Adrenal gland (tissue), 12 donors: ENCODE results near the gene SYT8. TPM values are rescaled to one million over a fixed set of nuclear protein-coding genes. Genes with fewer than 3 reads are reported as not detected.

Experiments used
- DNase-seq, 7 donors: peaks; one replicate each; pipeline ENCODE4 v3.0.0-alpha.2; 2019 to 2020
- H3K27ac ChIP-seq, 5 donors: fragments of 200-600 bp; sonication (generic) in 4 of 5; 1 replicate in 3 of 5; 2 replicates in 2 of 5; pipeline versions ENCODE4 v1.5.1 to v1.8.0; 2016 to 2020; ENCODE audit warnings: mild to moderate bottlenecking in 1 of 5
- H3K27me3 ChIP-seq: fragments of 200-600 bp; 2 replicates; pipeline ENCODE4 v1.8.0; 2021
- H3K36me3 ChIP-seq, 2 donors: fragments of 200-600 bp; replicated peaks in 1 of 2; 1 replicate in 1 of 2; 2 replicates in 1 of 2; pipeline versions ENCODE4 v1.5.1 to v1.8.0; 2018 to 2022
- H3K4me1 ChIP-seq, 2 donors: fragments of 200-600 bp; replicated peaks in 1 of 2; 1 replicate in 1 of 2; 2 replicates in 1 of 2; pipeline versions ENCODE4 v1.5.1 to v1.8.0; 2018 to 2021
- H3K4me3 ChIP-seq, 4 donors: fragments of 200-600 bp; sonication (generic) in 3 of 4; one replicate each; pipeline ENCODE4 v1.5.1; 2016 to 2018
- H3K9me3 ChIP-seq, 3 donors: fragments of 200-600 bp; sonication (generic) in 1 of 3; replicated peaks in 1 of 3; 1 replicate in 2 of 3; 2 replicates in 1 of 3; pipeline versions ENCODE4 v1.5.1 to v1.8.0; 2016 to 2021
- CTCF ChIP-seq, 6 experiments: fragments of 450-650 bp in 4 of 6; fragments of 200-600 bp in 2 of 6; sonication (generic) in 1 of 6; IDR thresholded peaks; 1 replicate in 5 of 6; 2 replicates in 1 of 6; pipeline versions ENCODE4 v1.5.1 to v1.8.0; 2016 to 2021; ENCODE audit warnings: antibody characterized with exemption in 6 of 6, mild to moderate bottlenecking in 2 of 6, moderate library complexity in 1 of 6
- POLR2A ChIP-seq, 2 donors: fragments of 450-650 bp; IDR thresholded peaks; one replicate each; pipeline ENCODE4 v1.6.1; 2017; ENCODE audit warnings: antibody characterized with exemption in 2 of 2, mild to moderate bottlenecking in 2 of 2, moderate library complexity in 1 of 2
- WGBS, 4 donors: extraction: QIAGEN DNeasy Blood & Tissue Kit in 2 of 4; methylation state at CpG; one replicate each; pipeline versions ENCODE4 v1.1.5 to v1.1.7; 2013 to 2017; 5-methylcytosine and 5-hydroxymethylcytosine counted together
- intact Hi-C, 2 donors: fragments of 100-400 bp; cut with DNase I; formaldehyde crosslinking; loops; one replicate each; pipeline versions ENCODE4 v1.14.1 to v1.15.0; 2022 to 2023
- polyA plus RNA-seq, 3 donors: library from polyadenylated mRNA; stranded (reverse); fragments of 200-250 nt in 2 of 3; fragments of 350-450 nt in 1 of 3; fragmentation: Illumina TruSeq in 1 of 3; extraction: RNeasy Lipid Tissue Mini Kit (QIAGEN cat#74804) in 1 of 3; gene quantifications; one replicate each; pipeline ENCODE4 v1.2.3, GENCODE V29; 2013 to 2014
- total RNA-seq, 9 donors: library from RNA; depleted of rRNA in 4 of 9; stranded (reverse); fragments of >200 nt in 4 of 9; fragments of 120-200 nt in 1 of 9; fragmentation: NEBNext Ultra II Directional in 1 of 9; extraction: Animal tissue kit (Norgen Biotek cat#: 25700) in 1 of 9; gene quantifications; one replicate each; pipeline versions ENCODE4 v1.1.0 to v1.2.4, GENCODE V29; 2013 to 2023
- donor health status: healthy with polysubstance abuse.
- donor health status: Bipolar disorder and iron deficiency.
- donor health status: DM: yes; HTN: yes; CAD: no.
- donor health status: DM: no; HTN: no; CAD: no.
- donor health status: DM: no; HTN: no; CAD: no.
- donor health status: DM: yes; HTN: yes; CAD: no.

SYT8 gene
- total and polyA plus RNA-seq, 12 donors: 0.44 to 3.1 (median 0.91) TPM; not detected in 7

GRCh38 chr11:1846453-1846932 is 11.7 kb downstream of the SYT8 start:
- Histone ChIP-seq H3K9me3 (no peaks in the 10 kb centered on the region), H3K4me1 (peaks cover 70 to 75% of the 10 kb centered on the region in 2 donors), H3K27ac (peak overlapping the region; percentile 42 to 96 (median 93)), H3K27me3 (no peaks in the 10 kb centered on the region), H3K4me3 (peak overlapping the region in 1 of 4 donors; percentile 12), H3K36me3 (no peaks in the 10 kb centered on the region)
- intact Hi-C loops: no loop called here
- no peak for DNase-seq
- TF ChIP-seq POLR2A (IDR thresholded peaks at IDR 0.05) (no peak), CTCF (IDR thresholded peaks at IDR 0.05) (no peak)
- 47 to 66% (median 59%) methylated on average over 4 to 9 of the region's 9 CpGs for WGBS, 4 donors

GRCh38 chr11:1847006-1847735 is 12.4 kb downstream of the SYT8 start:
- H3K4me1 ChIP-seq: peaks cover 65 to 69% of the 10 kb centered on the region in 2 donors
- DNase-seq: peak in 2 of 7 donors; percentile 48 to 54
- H3K27ac ChIP-seq: peak overlapping the region; percentile 80 to 96 (median 93)
- H3K36me3 ChIP-seq: no peaks in the 10 kb centered on the region
- intact Hi-C loops: no loop called here
- WGBS, 4 donors: 60 to 73% (median 67%) methylated on average over 14 to 34 of the region's 34 CpGs
- TF ChIP-seq POLR2A (IDR thresholded peaks at IDR 0.05): peak in 1 of 2 donors; percentile 3
- no peak for TF ChIP-seq CTCF (IDR thresholded peaks at IDR 0.05)
- H3K9me3 ChIP-seq: no peaks in the 10 kb centered on the region
- no peaks in the 10 kb centered on the region for H3K27me3 ChIP-seq
- peak overlapping the region in 1 of 4 donors; percentile 12 for H3K4me3 ChIP-seq

- Histone ChIP-seq H3K9me3 (no peaks in the 10 kb centered on the region), H3K4me1 (peaks cover 59 to 62% of the 10 kb centered on the region in 2 donors), H3K36me3 (no peaks in the 10 kb centered on the region), H3K27ac (peak overlapping the region; percentile 80 to 96 (median 93)), H3K4me3 (peak overlapping the region in 1 of 4 donors; percentile 12), H3K27me3 (no peaks in the 10 kb centered on the region)
- WGBS, 4 donors: 29 to 40% (median 33%) methylated on average over 18 of the region's 18 CpGs
- intact Hi-C loops: no loop called here
- peak in 3 of 7 donors; percentile 70 to 74 (median 72) for DNase-seq
- TF ChIP-seq POLR2A (IDR thresholded peaks at IDR 0.05) (no peak), CTCF (IDR thresholded peaks at IDR 0.05) (no peak)
Observed at GRCh38 chr11:1847926-1848639, 13.3 kb downstream of the SYT8 start.
